GM12878 (cell line): ENCODE results near the gene METTL8. TPM values are rescaled to one million over a fixed set of nuclear protein-coding genes. Genes with fewer than 3 reads are reported as not detected.
"Not testable (repeated sequence)": the region's sequence is repeated elsewhere in the genome, so short reads cannot be mapped to it uniquely, and the experiment has no call there.

Source experiments
- ATAC-seq: fragments of 200-7000 bp; cut with Tn5 transposase; 3 replicates; pipeline ENCODE4 v1.9.1; 2020; ENCODE audit warnings: mild to moderate bottlenecking, moderate library complexity
- BruUV-seq: library from RNA; stranded (reverse); fragments of 400-500 nt; replicated peaks from 2 replicates; lab custom pipeline; 2021; lab: Mats Ljungman, UMichigan
- CTCF ChIA-PET: fragments of 300-600 bp; sonication (Branson Sonifier 250); formaldehyde crosslinking; extraction: SDS; loops from one replicate; lab custom pipeline; 2021; ENCODE audit warnings: inconsistent platforms; lab: Yijun Ruan, JAX
- POLR2A ChIA-PET: fragments of 350-600 bp; formaldehyde crosslinking; extraction: SDS; loops from one replicate; lab custom pipeline; 2021; ENCODE audit warnings: inconsistent platforms; lab: Charles Lee
- RAD21 ChIA-PET: fragments of 300-600 bp; sonication (Branson Sonifier 250); formaldehyde crosslinking; loops from one replicate; lab custom pipeline; 2023; ENCODE audit warnings: antibody characterized with exemption; ENCODE audit not compliant: unreplicated experiment; lab: Charles Lee
- SMC1A ChIA-PET: fragments of 300-600 bp; sonication (Branson Sonifier 250); formaldehyde crosslinking; loops from one replicate; lab custom pipeline; 2023; ENCODE audit not compliant: unreplicated experiment, uncharacterized antibody; lab: Charles Lee
- DNase-seq: peaks from one replicate; pipeline ENCODE4 v3.0.0-alpha.2; 2011; ENCODE audit warnings: low read depth, low spot score
- FAIRE-seq: peaks from 3 replicates; lab custom pipeline; 2011; peaks lifted over from hg19 to GRCh38; lab: Jason Lieb, UNC
- H2AFZ ChIP-seq: 2 replicates; pipeline ENCODE4 v1.6.0; 2011; ENCODE audit warnings: low read depth, low read length, control low read depth; ENCODE audit not compliant: control insufficient read depth
- H3K27ac ChIP-seq: 2 replicates; pipeline ENCODE4 v1.5.1; 2011; ENCODE audit warnings: control low read depth; ENCODE audit not compliant: control insufficient read depth, insufficient read depth
- H3K27me3 ChIP-seq, 2 experiments: replicated peaks in 1 of 2; 2 replicates each; pipeline versions ENCODE4 v1.6.0 to v1.6.1; 2011; ENCODE audit warnings: low read length in 1 of 2; ENCODE audit not compliant: control insufficient read depth in 2 of 2, insufficient read depth in 2 of 2
- H3K36me3 ChIP-seq, 2 experiments: 2 replicates each; pipeline ENCODE4 v1.5.1; 2011; ENCODE audit warnings: low read length in 1 of 2; ENCODE audit not compliant: control insufficient read depth in 2 of 2, insufficient read depth in 2 of 2
- H3K4me1 ChIP-seq: 2 replicates; pipeline ENCODE4 v1.6.1; 2011; ENCODE audit warnings: mild to moderate bottlenecking, low read length, moderate library complexity, mixed read lengths; ENCODE audit not compliant: control insufficient read depth, insufficient read depth
- H3K4me2 ChIP-seq: 2 replicates; pipeline ENCODE4 v1.6.0; 2011; ENCODE audit warnings: control low read depth; ENCODE audit not compliant: control insufficient read depth, insufficient read depth
- H3K4me3 ChIP-seq: fragments of 200-600 bp; sonication (generic); 2 replicates; pipeline ENCODE4 v1.5.1; 2016
- H3K79me2 ChIP-seq: 2 replicates; pipeline ENCODE4 v1.6.0; 2011; ENCODE audit warnings: low read length; ENCODE audit not compliant: control insufficient read depth, insufficient read depth
- H3K9ac ChIP-seq: 2 replicates; pipeline ENCODE4 v1.8.0; 2011; ENCODE audit warnings: low read length, control low read depth, mixed read lengths; ENCODE audit not compliant: control insufficient read depth, insufficient read depth
- H3K9me3 ChIP-seq: replicated peaks from 3 replicates; pipeline ENCODE4 v1.5.1; 2011; ENCODE audit warnings: mild to moderate bottlenecking, low read length; ENCODE audit not compliant: control insufficient read depth, insufficient read depth
- H4K20me1 ChIP-seq: 2 replicates; pipeline ENCODE4 v1.6.0; 2011; ENCODE audit not compliant: control insufficient read depth, insufficient read depth
- HDAC6 ChIP-seq: fragments of 200-600 bp; sonication (generic); IDR thresholded peaks from one replicate; pipeline ENCODE4 v1.8.0; 2017; ENCODE audit warnings: antibody characterized with exemption; ENCODE audit not compliant: unreplicated experiment
- HSF1 ChIP-seq: fragments of 150-350 bp; IDR thresholded peaks from 2 replicates; pipeline ENCODE4 v1.6.1; 2014; ENCODE audit warnings: mild to moderate bottlenecking, low read depth, low read length
- MLLT1 ChIP-seq: fragments of 450-650 bp; IDR thresholded peaks from 2 replicates; pipeline ENCODE4 v1.6.1; 2016; ENCODE audit warnings: mild to moderate bottlenecking
- RAD21 ChIP-seq: IDR thresholded peaks from 2 replicates; pipeline ENCODE4 v1.6.1; 2011; ENCODE audit warnings: mild to moderate bottlenecking, low read depth, low read length, moderate library complexity; ENCODE audit not compliant: insufficient read depth
- SKIL ChIP-seq: fragments of 450-650 bp; IDR thresholded peaks from 2 replicates; pipeline ENCODE4 v1.6.1; 2017; ENCODE audit warnings: mild to moderate bottlenecking, low read depth, inconsistent platforms; ENCODE audit not compliant: poor library complexity, severe bottlenecking
- SP1 ChIP-seq: IDR thresholded peaks from one replicate; pipeline ENCODE4 v1.6.1; 2011; ENCODE audit warnings: low read depth, low read length
- YY1 ChIP-seq: IDR thresholded peaks from 2 replicates; pipeline ENCODE4 v1.6.1; 2011; ENCODE audit warnings: low read depth, mild to moderate bottlenecking, low read length
- WGBS: methylation state at CpG from one replicate; pipeline ENCODE4 v1.1.6; 2016; ENCODE audit warnings: low lambda C conversion rate; ENCODE audit not compliant: insufficient replicate concordance, insufficient coverage; ENCODE audit errors: missing lambda C conversion rate; 5-methylcytosine and 5-hydroxymethylcytosine counted together
- in situ Hi-C: fragments of 300-500 bp; cut with MboI; formaldehyde crosslinking; loops from 9 replicates; pipeline ENCODE4 v1.14.3; 2018; ENCODE audit warnings: mixed read lengths
- intact Hi-C: fragments of 100-400 bp; cut with micrococcal nuclease; formaldehyde crosslinking; loops from one replicate; pipeline ENCODE4 v1.14.2; 2022; ENCODE audit not compliant: unreplicated experiment
- polyA plus RNA-seq, 11 experiments: library from polyadenylated mRNA; depleted of rRNA in 4 of 11; unstranded in 6 of 11; stranded (reverse) in 5 of 11; fragments of >200 nt; fragmentation: Nextera tagmentation in 4 of 11; fragmentation: Illumina TruSeq in 1 of 11; extraction: Ambion mirVana in 4 of 11; extraction: Trizol in 1 of 11; gene quantifications; 1 replicate in 1 of 11; 2 replicates in 10 of 11; pipeline versions ENCODE4 v1.2.1 to v1.2.3, GENCODE V29; 2011 to 2016; ENCODE audit warnings: inconsistent platforms in 2 of 11, missing spikeins in 2 of 11, low read depth in 1 of 11
- total RNA-seq, 4 experiments: library from RNA; depleted of rRNA in 3 of 4; stranded (reverse); fragments of >200 nt in 3 of 4; fragmentation: Illumina TruSeq in 1 of 4; extraction: Trizol in 1 of 4; gene quantifications; 2 replicates each; pipeline versions ENCODE4 v1.2.1 to v1.2.3, GENCODE V29; 2013 to 2021

METTL8 gene
- total and polyA plus RNA-seq, 10 of the 15 experiments (the other 5 are each of a cell fraction or from before 2014, with no cell fraction given) = 30.8 to 96.3 (median 51.5) TPM

- Histone ChIP-seq H4K20me1 (no peaks in the 10 kb centered on the region), H3K36me3 (peaks cover 0 to 13% of the 10 kb centered on the region in 2 experiments; a peak in 2 of 4 replicates), H3K27me3 (no peaks in the 10 kb centered on the region), H2AFZ (no peak overlapping the region), H3K4me1 (peaks cover 13% of the 10 kb centered on the region), H3K9ac (no peak overlapping the region), H3K4me3 (no peak overlapping the region), H3K79me2 (peaks cover 4% of the 10 kb centered on the region), H3K4me2 (peak overlapping the region; percentile 22; the same call in 1 of the 2 replicates), H3K9me3 (peaks cover 5% of the 10 kb centered on the region), H3K27ac (peak overlapping the region; percentile 24; the same call in 1 of the 2 replicates)
- ChIA-PET POLR2A (interaction anchor here (1.0 to 1.6 kb wide), 2 partner anchors 9 to 13 kb away, joined by 3 to 5 read pairs; no protein-coding TSS in a partner anchor), CTCF (interaction anchor here (1.5 kb wide), 1 partner anchor 55 kb away, joined by 5 read pairs; no protein-coding TSS in a partner anchor), RAD21 (interaction anchor here (0.8 to 1.5 kb wide), 4 partner anchors 13 to 50 kb away, joined by 3 to 4 read pairs (median 4); no protein-coding TSS in a partner anchor), SMC1A (interaction anchor here (0.9 to 1.5 kb wide), 9 partner anchors 9 to 56 kb away, joined by 3 to 8 read pairs (median 4); no protein-coding TSS in a partner anchor)
- BruUV-seq = no TSS peak
- no peak for DNase-seq
- in situ Hi-C loops = no loop called here
- TF ChIP-seq MLLT1 (no peak), SP1 (no peak), SKIL (no peak), HSF1 (0 out of 2 replicates have a peak, but pooled peaks have one; percentile 38), HDAC6 (no peak), RAD21 (no peak), YY1 (no peak)
- intact Hi-C loops = no loop called here
- ATAC-seq = peak; percentile 80
- 17% methylated on average over 2 of the region's 2 CpGs for WGBS
- FAIRE-seq = no peak
Measured at GRCh38 chr2:171360905-171361304, 72.9 kb downstream of the METTL8 start.

GRCh38 chr2:171353746-171354145 lies 80.0 kb downstream of the METTL8 start:
- 100% methylated on average over 2 of the region's 3 CpGs for WGBS
- BruUV-seq, in situ Hi-C loops, intact Hi-C loops, H3K27ac ChIP-seq, DNase-seq, RAD21 ChIA-PET, H3K79me2 ChIP-seq, H3K4me1 ChIP-seq, H3K9ac ChIP-seq, SMC1A ChIA-PET, H4K20me1 ChIP-seq, H2AFZ ChIP-seq, ATAC-seq, FAIRE-seq, H3K27me3 ChIP-seq, H3K4me3 ChIP-seq, H3K4me2 ChIP-seq, H3K9me3 ChIP-seq: not testable (repeated sequence)
- CTCF ChIA-PET = interaction anchor here (1.0 kb wide), 1 partner anchor 63 kb away, joined by 3 read pairs; no protein-coding TSS in a partner anchor
- H3K36me3 ChIP-seq = peaks cover 0 to 10% of the 10 kb centered on the region in 2 experiments; a peak in 2 of 4 replicates
- POLR2A ChIA-PET = interaction anchor here (0.6 kb wide), 1 partner anchor 54 kb away, joined by 3 read pairs; no protein-coding TSS in a partner anchor
